HEK293 (cell line): ENCODE measurements around the gene PRCP.

Experiments
- REST ChIP-seq: fragments of 450-650 bp; formaldehyde crosslinking; IDR thresholded peaks from 2 replicates; pipeline ENCODE4 v1.5.1; 2016; ENCODE audit warnings: missing biosample characterization, missing genetic modification characterization
- YY1 ChIP-seq: fragments of 450-650 bp; formaldehyde crosslinking; IDR thresholded peaks from 2 replicates; pipeline ENCODE4 v1.5.1; 2018; ENCODE audit warnings: missing biosample characterization, missing genetic modification characterization
- ZBTB21 ChIP-seq: fragments of 450-650 bp; formaldehyde crosslinking; IDR thresholded peaks from 2 replicates; pipeline ENCODE4 v1.5.1; 2017; ENCODE audit warnings: missing biosample characterization, missing genetic modification characterization
- ZBTB6 ChIP-seq: fragments of 450-650 bp; formaldehyde crosslinking; IDR thresholded peaks from 2 replicates; pipeline ENCODE4 v1.5.1; 2017; ENCODE audit warnings: missing biosample characterization, missing genetic modification characterization
- ZBTB7A ChIP-seq: fragments of 450-650 bp; formaldehyde crosslinking; IDR thresholded peaks from 2 replicates; pipeline ENCODE4 v1.5.1; 2016; ENCODE audit warnings: low read depth, missing biosample characterization, missing genetic modification characterization
- ZNF24 ChIP-seq: fragments of 450-650 bp; formaldehyde crosslinking; IDR thresholded peaks from 2 replicates; pipeline ENCODE4 v1.5.1; 2016; ENCODE audit warnings: missing biosample characterization, missing genetic modification characterization
- ZNF776 ChIP-seq: fragments of 450-650 bp; formaldehyde crosslinking; IDR thresholded peaks from 2 replicates; pipeline ENCODE4 v1.5.0; 2017; ENCODE audit warnings: missing biosample characterization, missing genetic modification characterization, borderline replicate concordance

- TF ChIP-seq REST (tag by site-specific recombination) (no peak), YY1 (tag by site-specific recombination) (no peak), ZBTB7A (tag by site-specific recombination) (no peak), ZBTB21 (tag by site-specific recombination) (no peak), ZBTB6 (tag by site-specific recombination) (no peak), ZNF776 (no peak), ZNF24 (tag by site-specific recombination) (no peak)
Measured at GRCh38 chr11:82899957-82900276, 313 bp downstream of the PRCP start.
